Neural progenitor cell (in vitro differentiated cells): ENCODE results near the gene ETFRF1. TPM values are rescaled to one million over a fixed set of nuclear protein-coding genes. Genes with fewer than 3 reads are reported as not detected.
A peak's percentile ranks its signal among the peaks of the same experiment; 100 is the strongest.

Experiments
- DNase-seq: peaks from one replicate; pipeline ENCODE4 v3.0.0-alpha.2; 2016; ENCODE audit warnings: low spot score
- H2AFZ ChIP-seq: fragments of 200-600 bp; sonication (generic); replicated peaks from 2 replicates; pipeline ENCODE4 v1.6.1; 2016; ENCODE audit warnings: antibody characterized with exemption
- H3F3A ChIP-seq: fragments of 200-600 bp; sonication (generic); 2 replicates; pipeline ENCODE4 v1.6.1; 2016; ENCODE audit warnings: antibody characterized with exemption, low read depth
- H3K27ac ChIP-seq: fragments of 200-600 bp; sonication (generic); 2 replicates; pipeline ENCODE4 v1.5.1; 2016; ENCODE audit warnings: mild to moderate bottlenecking
- H3K27me3 ChIP-seq: fragments of 200-600 bp; sonication (generic); 2 replicates; pipeline ENCODE4 v1.6.1; 2016; ENCODE audit warnings: mild to moderate bottlenecking, moderate library complexity
- H3K36me3 ChIP-seq: fragments of 200-600 bp; sonication (generic); 2 replicates; pipeline ENCODE4 v1.5.1; 2016
- H3K4me1 ChIP-seq: fragments of 200-600 bp; sonication (generic); 2 replicates; pipeline ENCODE4 v1.6.1; 2016; ENCODE audit warnings: mixed run types
- H3K4me2 ChIP-seq: fragments of 200-600 bp; sonication (generic); 2 replicates; pipeline ENCODE4 v1.6.1; 2016
- H3K4me3 ChIP-seq: fragments of 200-600 bp; sonication (generic); 2 replicates; pipeline ENCODE4 v1.5.1; 2016
- H3K79me2 ChIP-seq: fragments of 200-600 bp; sonication (generic); 2 replicates; pipeline ENCODE4 v1.6.1; 2016; ENCODE audit warnings: low read depth
- H3K9ac ChIP-seq: fragments of 200-600 bp; sonication (generic); 2 replicates; pipeline ENCODE4 v1.6.1; 2016
- H3K9me3 ChIP-seq: fragments of 200-600 bp; sonication (generic); 2 replicates; pipeline ENCODE4 v1.5.1; 2016; ENCODE audit warnings: low read depth
- H4K20me1 ChIP-seq: fragments of 200-600 bp; sonication (generic); 2 replicates; pipeline ENCODE4 v1.6.1; 2016; ENCODE audit warnings: low read depth
- H3K27ac Mint-ChIP-seq: 3 replicates; pipeline ENCODE4 v1.8.0; 2021; ENCODE audit warnings: mixed read lengths
- H3K27me3 Mint-ChIP-seq: 2 replicates; pipeline ENCODE4 v1.8.0; 2022; ENCODE audit warnings: low read depth, mild to moderate bottlenecking, inconsistent platforms, moderate library complexity, mixed read lengths; ENCODE audit not compliant: insufficient read depth
- H3K36me3 Mint-ChIP-seq: 3 replicates; pipeline ENCODE4 v1.8.0; 2021; ENCODE audit warnings: mixed read lengths
- H3K4me1 Mint-ChIP-seq: 3 replicates; pipeline ENCODE4 v1.8.0; 2021; ENCODE audit warnings: mixed read lengths
- H3K4me3 Mint-ChIP-seq: 3 replicates; pipeline ENCODE4 v1.8.0; 2021; ENCODE audit warnings: mild to moderate bottlenecking, moderate library complexity, mixed read lengths
- H3K9me3 Mint-ChIP-seq: 3 replicates; pipeline ENCODE4 v1.8.0; 2020; ENCODE audit warnings: mixed read lengths
- EZH2 ChIP-seq: fragments of 200-600 bp; sonication (generic); IDR thresholded peaks from 2 replicates; pipeline ENCODE4 v1.6.1; 2017; ENCODE audit warnings: antibody characterized with exemption, mild to moderate bottlenecking, moderate library complexity
- EZH2phosphoT487 ChIP-seq: fragments of 200-600 bp; sonication (generic); IDR thresholded peaks from 2 replicates; pipeline ENCODE4 v1.6.1; 2017; ENCODE audit warnings: antibody characterized with exemption
- total RNA-seq: library from RNA; depleted of rRNA; stranded (reverse); fragments of >200 nt; gene quantifications from 2 replicates; pipeline ENCODE4 v1.2.3, GENCODE V29; 2015; ENCODE audit warnings: low replicate concordance
- TF ChIP-seq, protein P1 (sequence below): fragments of 200-600 bp; sonication (generic); IDR thresholded peaks from 2 replicates; pipeline ENCODE4 v1.5.1; 2017; ENCODE audit warnings: antibody characterized with exemption, mild to moderate bottlenecking

The ETFRF1 gene
- total RNA-seq, 1 donor from 2014 or later: 57.7 TPM

DNA sequence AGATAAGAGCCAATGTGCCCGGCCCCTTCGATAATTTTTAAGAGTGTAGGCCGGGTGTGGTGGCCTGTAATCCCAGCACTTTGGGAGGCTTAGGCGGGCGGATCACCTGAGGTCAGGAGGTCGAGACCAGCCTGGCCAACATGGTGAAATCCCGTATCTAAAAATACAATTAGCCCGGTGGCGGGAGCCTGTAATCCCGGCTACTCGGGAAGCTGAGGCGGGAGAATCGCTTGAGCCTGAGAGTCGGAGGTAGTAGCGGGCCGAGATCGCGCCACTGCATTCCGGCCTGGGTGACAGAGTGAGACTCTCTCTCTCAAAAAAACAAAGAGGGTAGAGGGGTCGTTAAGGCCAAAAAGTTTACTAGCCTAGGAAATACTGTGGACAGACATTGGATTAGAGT, 53.1 kb downstream of the ETFRF1 start:
- peaks cover 14% of the 10 kb centered on the region for H3K27me3 Mint-ChIP-seq
- H3K4me3 Mint-ChIP-seq: no peak overlapping the region

DNA sequence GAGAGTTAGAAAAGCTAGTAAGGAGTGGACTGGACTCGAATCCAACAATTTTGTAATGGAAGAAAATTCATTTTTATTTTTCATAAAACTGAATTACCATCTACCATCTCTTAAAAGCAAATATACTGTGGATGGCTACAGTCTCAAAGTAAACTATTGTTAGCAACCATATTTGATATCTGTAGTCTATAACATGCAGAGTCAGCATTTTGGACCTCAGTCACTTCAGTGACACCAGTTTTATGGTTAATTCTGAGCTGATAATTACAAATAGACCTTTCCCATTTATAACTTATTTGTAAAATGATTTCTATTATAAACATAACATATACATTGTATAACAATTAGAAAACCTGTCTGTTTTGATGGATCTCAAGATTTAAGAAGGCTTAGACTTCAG, 53.7 kb downstream of the ETFRF1 start:
- no peak overlapping the region for H3K27ac ChIP-seq
- Mint-ChIP-seq H3K36me3 (peaks cover 19% of the 10 kb centered on the region), H3K27ac (no peak overlapping the region), H3K27me3 (peaks cover 14% of the 10 kb centered on the region), H3K4me3 (peak overlapping the region; percentile 97), H3K9me3 (peaks cover 5% of the 10 kb centered on the region), H3K4me1 (peaks cover 16% of the 10 kb centered on the region)
- peak overlapping the region; percentile 83 for H3K4me2 ChIP-seq
- peaks cover 66% of the 10 kb centered on the region for H3K79me2 ChIP-seq
- no peak for DNase-seq
- H3K9ac ChIP-seq: no peak overlapping the region
- TF ChIP-seq, protein P1, sequence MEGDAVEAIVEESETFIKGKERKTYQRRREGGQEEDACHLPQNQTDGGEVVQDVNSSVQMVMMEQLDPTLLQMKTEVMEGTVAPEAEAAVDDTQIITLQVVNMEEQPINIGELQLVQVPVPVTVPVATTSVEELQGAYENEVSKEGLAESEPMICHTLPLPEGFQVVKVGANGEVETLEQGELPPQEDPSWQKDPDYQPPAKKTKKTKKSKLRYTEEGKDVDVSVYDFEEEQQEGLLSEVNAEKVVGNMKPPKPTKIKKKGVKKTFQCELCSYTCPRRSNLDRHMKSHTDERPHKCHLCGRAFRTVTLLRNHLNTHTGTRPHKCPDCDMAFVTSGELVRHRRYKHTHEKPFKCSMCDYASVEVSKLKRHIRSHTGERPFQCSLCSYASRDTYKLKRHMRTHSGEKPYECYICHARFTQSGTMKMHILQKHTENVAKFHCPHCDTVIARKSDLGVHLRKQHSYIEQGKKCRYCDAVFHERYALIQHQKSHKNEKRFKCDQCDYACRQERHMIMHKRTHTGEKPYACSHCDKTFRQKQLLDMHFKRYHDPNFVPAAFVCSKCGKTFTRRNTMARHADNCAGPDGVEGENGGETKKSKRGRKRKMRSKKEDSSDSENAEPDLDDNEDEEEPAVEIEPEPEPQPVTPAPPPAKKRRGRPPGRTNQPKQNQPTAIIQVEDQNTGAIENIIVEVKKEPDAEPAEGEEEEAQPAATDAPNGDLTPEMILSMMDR: no peak
- no peak for TF ChIP-seq EZH2
- no peak for TF ChIP-seq EZH2phosphoT487
- no peaks in the 10 kb centered on the region for H3K9me3 ChIP-seq
- H3K36me3 ChIP-seq: peaks cover 7% of the 10 kb centered on the region
- peaks cover 13% of the 10 kb centered on the region for H3F3A ChIP-seq
- peaks cover 17% of the 10 kb centered on the region for H3K27me3 ChIP-seq
- peaks cover 8% of the 10 kb centered on the region for H3K4me1 ChIP-seq
- H2AFZ ChIP-seq: no peak overlapping the region
- no peak overlapping the region for H3K4me3 ChIP-seq
- peaks cover 47% of the 10 kb centered on the region for H4K20me1 ChIP-seq

More for the DNA sequence above, 53.1 kb downstream of the ETFRF1 start:
- no peak overlapping the region for H2AFZ ChIP-seq
- H4K20me1 ChIP-seq: peaks cover 52% of the 10 kb centered on the region
- no peak overlapping the region for H3K4me3 ChIP-seq
- Mint-ChIP-seq H3K36me3 (peaks cover 19% of the 10 kb centered on the region), H3K9me3 (peaks cover 5% of the 10 kb centered on the region), H3K4me1 (peaks cover 16% of the 10 kb centered on the region), H3K27ac (no peak overlapping the region)
- TF ChIP-seq EZH2 (no peak), EZH2phosphoT487 (no peak)
- TF ChIP-seq, protein P1: no peak
- peaks cover 13% of the 10 kb centered on the region for H3F3A ChIP-seq
- peaks cover 7% of the 10 kb centered on the region for H3K36me3 ChIP-seq
- peak; percentile 13 for DNase-seq
- H3K79me2 ChIP-seq: peaks cover 71% of the 10 kb centered on the region
- peaks cover 17% of the 10 kb centered on the region for H3K27me3 ChIP-seq
- no peak overlapping the region for H3K4me2 ChIP-seq
- H3K9me3 ChIP-seq: no peaks in the 10 kb centered on the region
- peaks cover 8% of the 10 kb centered on the region for H3K4me1 ChIP-seq
- H3K9ac ChIP-seq: no peak overlapping the region
- H3K27ac ChIP-seq: no peak overlapping the region

DNA sequence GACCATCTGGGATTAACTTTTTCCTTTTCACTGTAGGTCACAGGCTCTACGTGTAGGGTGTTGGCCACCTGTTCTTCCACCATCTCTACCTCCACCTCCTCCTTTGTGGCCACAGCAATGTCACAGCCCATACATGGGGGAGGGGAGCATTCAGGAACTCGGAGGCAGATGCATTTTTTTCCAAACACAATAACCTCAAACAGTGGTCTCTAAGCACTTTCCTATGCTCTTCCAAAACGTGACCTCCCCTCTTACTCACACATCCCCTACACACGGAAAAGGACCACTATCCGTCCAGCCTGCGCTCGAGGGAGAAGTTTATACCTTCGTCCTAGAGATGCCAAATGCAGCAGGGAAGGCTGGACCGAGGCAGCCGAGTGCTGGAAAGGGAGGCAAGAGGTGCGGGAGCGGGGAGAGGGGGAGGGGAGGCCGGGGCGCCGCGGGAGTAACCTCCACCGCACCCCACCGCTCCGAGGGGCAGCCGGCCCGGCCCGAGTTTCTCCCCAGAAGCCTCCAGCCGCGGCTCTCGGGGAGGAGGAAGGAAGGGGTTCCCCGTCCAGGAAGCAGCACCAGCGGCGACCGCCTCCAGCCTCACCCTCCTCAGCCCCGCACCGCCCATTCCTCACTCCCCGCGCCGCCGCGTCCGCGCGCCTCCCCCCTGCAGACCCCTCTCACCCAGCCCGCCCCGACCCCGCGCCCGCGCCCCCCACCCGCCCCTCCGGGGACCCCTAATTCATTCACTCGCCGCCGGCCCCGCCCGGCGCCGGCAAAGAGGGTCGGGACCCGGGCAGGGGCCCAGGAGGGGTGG, 55.1 kb downstream of the ETFRF1 start:
- peaks cover 51% of the 10 kb centered on the region for H3K79me2 ChIP-seq
- H3K27me3 ChIP-seq: peaks cover 21% of the 10 kb centered on the region
- peaks cover 8% of the 10 kb centered on the region for H3K4me1 ChIP-seq
- peaks cover 16% of the 10 kb centered on the region for H3K4me1 Mint-ChIP-seq
- H3K4me2 ChIP-seq: peak overlapping the region; percentile 83
- peak overlapping the region; percentile 96 for H3K4me3 ChIP-seq
- H2AFZ ChIP-seq: peak overlapping the region; percentile 94
- peak; percentile 58 for DNase-seq
- H3K9ac ChIP-seq: peak overlapping the region; percentile 82
- peaks cover 19% of the 10 kb centered on the region for H3K27me3 Mint-ChIP-seq
- H3K36me3 ChIP-seq: no peaks in the 10 kb centered on the region
- H3K9me3 ChIP-seq: no peaks in the 10 kb centered on the region
- peaks cover 35% of the 10 kb centered on the region for H4K20me1 ChIP-seq
- TF ChIP-seq, protein P1: no peak
- TF ChIP-seq EZH2: no peak
- TF ChIP-seq EZH2phosphoT487: no peak
- H3K36me3 Mint-ChIP-seq: peaks cover 19% of the 10 kb centered on the region
- H3K4me3 Mint-ChIP-seq: peak overlapping the region; percentile 97
- peaks cover 13% of the 10 kb centered on the region for H3F3A ChIP-seq
- H3K27ac Mint-ChIP-seq: peak overlapping the region; percentile 94
- H3K27ac ChIP-seq: peak overlapping the region; percentile 87
- peaks cover 5% of the 10 kb centered on the region for H3K9me3 Mint-ChIP-seq
